T-helper 2 cell (primary cell): ENCODE measurements around the gene C2CD4B.

Source experiments
- DNase-seq, 5 experiments: peaks; one replicate each; pipeline versions ENCODE4 v3.0.0 to v3.0.0-alpha.2; 2012 to 2022
- total RNA-seq, 2 donors: gene quantifications; one replicate each; lab custom pipeline; 2026; lab: John Stamatoyannopoulos, UW

C2CD4B gene
- 0 to 0.07 reads per million in 2 donors for total RNA-seq

- peak in 3 of 5 experiments; percentile 9 to 28 (median 9) for DNase-seq
Measured at GRCh38 chr15:62165104-62165792, at the start of gene C2CD4B. TSS of gene C2CD4B (minus strand) at chr15:62165285. CDS start at chr15:62164984, 301 bp downstream.

- DNase-seq, result peak in 2 of 5 experiments; percentile 5 to 63
Measured at GRCh38 chr15:62212741-62213140, 47.7 kb upstream of the C2CD4B start.

GRCh38 chr15:62211348-62211747, 46.3 kb upstream of the C2CD4B start:
- DNase-seq, result no peak

- DNase-seq, result no peak
Measured at GRCh38 chr15:62209821-62210220, 44.7 kb upstream of the C2CD4B start.

- DNase-seq, result no peak
Measured at GRCh38 chr15:62209322-62209721, 44.2 kb upstream of the C2CD4B start.

GRCh38 chr15:62208884-62209283, 43.8 kb upstream of the C2CD4B start:
- no peak for DNase-seq

GRCh38 chr15:62208367-62208766, 43.3 kb upstream of the C2CD4B start:
- DNase-seq, result no peak

GRCh38 chr15:62190675-62191074, 25.6 kb upstream of the C2CD4B start:
- no peak for DNase-seq

GRCh38 chr15:62190274-62190673, 25.2 kb upstream of the C2CD4B start:
- DNase-seq, result no peak

- DNase-seq, result no peak
Measured at GRCh38 chr15:62188744-62189143, 23.7 kb upstream of the C2CD4B start.

- no peak for DNase-seq
Measured at GRCh38 chr15:62187910-62188309, 22.8 kb upstream of the C2CD4B start.

- DNase-seq, result no peak
Measured at GRCh38 chr15:62187425-62187824, 22.3 kb upstream of the C2CD4B start.

- no peak for DNase-seq
Measured at GRCh38 chr15:62186578-62186977, 21.5 kb upstream of the C2CD4B start.

- DNase-seq, result no peak
Measured at GRCh38 chr15:62183130-62183529, 18.0 kb upstream of the C2CD4B start.

- no peak for DNase-seq
Measured at GRCh38 chr15:62173215-62173614, 8.1 kb upstream of the C2CD4B start.

- no peak for DNase-seq
Measured at GRCh38 chr15:62171882-62172281, 6.8 kb upstream of the C2CD4B start.

- DNase-seq, result no peak
Measured at GRCh38 chr15:62165793-62166375, 799 bp upstream of the C2CD4B start.

GRCh38 chr15:62164396-62165103, 535 bp downstream of the C2CD4B start:
- no peak for DNase-seq

GRCh38 chr15:62164014-62164395, 1.1 kb downstream of the C2CD4B start:
- DNase-seq, result no peak

- DNase-seq, result no peak
Measured at GRCh38 chr15:62163397-62164013, 1.6 kb downstream of the C2CD4B start.

- DNase-seq, result peak in 1 of 5 experiments; percentile 79
Measured at GRCh38 chr15:62153228-62153627, 11.9 kb downstream of the C2CD4B start.

- DNase-seq, result no peak
Measured at GRCh38 chr15:62150445-62150844, 14.6 kb downstream of the C2CD4B start.

GRCh38 chr15:62149729-62150128, 15.4 kb downstream of the C2CD4B start:
- no peak for DNase-seq
